ENCODE results near the gene TSPAN18. TPM values are rescaled to one million over a fixed set of nuclear protein-coding genes. Genes with fewer than 3 reads are reported as not detected.
A peak's percentile ranks its signal among the peaks of the same experiment; 100 is the strongest.

The TSPAN18 gene
- total and polyA plus RNA-seq, 2 of the 4 experiments (the other 2 are of a cell fraction) = 0.36 to 1.1 TPM

DNA sequence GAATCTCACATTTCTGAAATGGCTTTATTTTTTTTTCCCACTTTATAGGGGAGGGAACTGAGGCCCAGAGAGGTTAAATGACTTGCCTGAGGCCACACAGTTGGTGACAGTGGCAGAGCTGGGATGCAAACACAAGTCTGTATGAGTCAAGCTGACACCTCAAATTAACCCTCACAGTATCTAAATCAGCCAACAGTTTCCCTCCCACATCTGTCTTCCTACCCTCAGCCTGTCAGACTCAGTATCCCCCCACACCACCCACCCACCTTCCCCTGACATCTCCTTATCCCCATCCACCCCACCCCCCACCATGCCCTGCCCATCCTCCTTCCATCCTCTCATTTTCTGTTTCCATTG is 128.7 kb downstream of the TSPAN18 start:
- Histone ChIP-seq H3K4me2 (ENCODE audit: low read depth, low read length) (no peak overlapping the region), H3K9me1 (ENCODE audit: insufficient read depth, low read length) (no peaks in the 10 kb centered on the region; the same call in 1 of the 2 replicates), H3K18ac (ENCODE audit: low read depth, low read length) (peak overlapping the region; percentile 33), H4K91ac (ENCODE audit: insufficient read depth, low read depth, low read length) (peak overlapping the region; percentile 52; the same call in 1 of the 2 replicates), H2AFZ (replicated peaks; ENCODE audit: low read length, poor library complexity) (no peak overlapping the region), H2BK20ac (ENCODE audit: low read depth, low read length) (peak overlapping the region; percentile 82; the same call in 1 of the 2 replicates), H4K5ac (ENCODE audit: low read depth, low read length) (peak overlapping the region; percentile 73), H3K27me3 (ENCODE audit: control insufficient read depth, insufficient read depth, low read length) (peaks cover 20% of the 10 kb centered on the region), H3K9ac (ENCODE audit: low read depth, low read length) (no peak overlapping the region), H2AK5ac (ENCODE audit: low read depth, low read length) (peak overlapping the region; percentile 78; the same call in 1 of the 2 replicates), H4K8ac (ENCODE audit: low read depth in 2 of 2, low read length in 2 of 2) (peak overlapping the region; percentile 53; a peak in 2 of 4 replicates), H3K14ac (replicated peaks; ENCODE audit: low read depth, low read length) (0 out of 2 replicates have a peak overlapping the region, but pooled peaks have one; percentile 19), H3K4me3 (ENCODE audit: insufficient read depth, low read depth, low read length) (no peak overlapping the region), H3K79me1 (ENCODE audit: low read depth in 1 of 2, low read length in 2 of 2) (no peaks in the 10 kb centered on the region), H3K9me3 (ENCODE audit: control insufficient read depth, insufficient read depth, low read length) (no peaks in the 10 kb centered on the region), H4K20me1 (ENCODE audit: insufficient read depth, low read length) (no peaks in the 10 kb centered on the region; the same call in 1 of the 2 replicates), H3K36me3 (ENCODE audit: control insufficient read depth, insufficient read depth, low read length) (no peaks in the 10 kb centered on the region), H2AK9ac (replicated peaks; ENCODE audit: low read depth, low read length, poor library complexity) (peak overlapping the region; percentile 50), H2BK120ac (ENCODE audit: low read depth, low read length) (peak overlapping the region; percentile 46; the same call in 1 of the 2 replicates), H3K4ac (ENCODE audit: low read depth, low read length) (no peak overlapping the region; the same call in 1 of the 2 replicates), H2BK5ac (ENCODE audit: low read depth, low read length, poor library complexity, severe bottlenecking) (peak overlapping the region; percentile 57), H3K27ac (ENCODE audit: insufficient read depth, low read length) (peak overlapping the region; percentile 42; the same call in 1 of the 2 replicates), H3K4me1 (ENCODE audit: control insufficient read depth, insufficient read depth, low read length) (peaks cover 11% of the 10 kb centered on the region), H3K23ac (ENCODE audit: low read depth, low read length) (peak overlapping the region; percentile 33; the same call in 1 of the 2 replicates), H2BK15ac (ENCODE audit: low read depth, low read length) (no peak overlapping the region; the same call in 2 of the 3 replicates), H3K56ac (ENCODE audit: extremely low read depth, insufficient read depth, low read length) (no peak overlapping the region)
- no TSS peak for BruUV-seq (replicated peaks)
- TF ChIP-seq, protein P1, sequence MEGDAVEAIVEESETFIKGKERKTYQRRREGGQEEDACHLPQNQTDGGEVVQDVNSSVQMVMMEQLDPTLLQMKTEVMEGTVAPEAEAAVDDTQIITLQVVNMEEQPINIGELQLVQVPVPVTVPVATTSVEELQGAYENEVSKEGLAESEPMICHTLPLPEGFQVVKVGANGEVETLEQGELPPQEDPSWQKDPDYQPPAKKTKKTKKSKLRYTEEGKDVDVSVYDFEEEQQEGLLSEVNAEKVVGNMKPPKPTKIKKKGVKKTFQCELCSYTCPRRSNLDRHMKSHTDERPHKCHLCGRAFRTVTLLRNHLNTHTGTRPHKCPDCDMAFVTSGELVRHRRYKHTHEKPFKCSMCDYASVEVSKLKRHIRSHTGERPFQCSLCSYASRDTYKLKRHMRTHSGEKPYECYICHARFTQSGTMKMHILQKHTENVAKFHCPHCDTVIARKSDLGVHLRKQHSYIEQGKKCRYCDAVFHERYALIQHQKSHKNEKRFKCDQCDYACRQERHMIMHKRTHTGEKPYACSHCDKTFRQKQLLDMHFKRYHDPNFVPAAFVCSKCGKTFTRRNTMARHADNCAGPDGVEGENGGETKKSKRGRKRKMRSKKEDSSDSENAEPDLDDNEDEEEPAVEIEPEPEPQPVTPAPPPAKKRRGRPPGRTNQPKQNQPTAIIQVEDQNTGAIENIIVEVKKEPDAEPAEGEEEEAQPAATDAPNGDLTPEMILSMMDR (conservative IDR thresholded peaks at IDR 0.05; ENCODE audit: low read depth, low read length) = no peak
- no peak for TF ChIP-seq FOS (IDR thresholded peaks at IDR 0.05; ENCODE audit: low read depth, low read length)
- TF ChIP-seq RFX5 (IDR thresholded peaks at IDR 0.05; ENCODE audit: low read depth, low read length) = no peak
- no peak for TF ChIP-seq MXI1 (IDR thresholded peaks at IDR 0.05; ENCODE audit: borderline replicate concordance, low read depth, low read length)
- TF ChIP-seq, protein P2, sequence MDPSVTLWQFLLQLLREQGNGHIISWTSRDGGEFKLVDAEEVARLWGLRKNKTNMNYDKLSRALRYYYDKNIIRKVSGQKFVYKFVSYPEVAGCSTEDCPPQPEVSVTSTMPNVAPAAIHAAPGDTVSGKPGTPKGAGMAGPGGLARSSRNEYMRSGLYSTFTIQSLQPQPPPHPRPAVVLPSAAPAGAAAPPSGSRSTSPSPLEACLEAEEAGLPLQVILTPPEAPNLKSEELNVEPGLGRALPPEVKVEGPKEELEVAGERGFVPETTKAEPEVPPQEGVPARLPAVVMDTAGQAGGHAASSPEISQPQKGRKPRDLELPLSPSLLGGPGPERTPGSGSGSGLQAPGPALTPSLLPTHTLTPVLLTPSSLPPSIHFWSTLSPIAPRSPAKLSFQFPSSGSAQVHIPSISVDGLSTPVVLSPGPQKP (IDR thresholded peaks at IDR 0.05; ENCODE audit: borderline replicate concordance, low read depth, low read length) = no peak
- TF ChIP-seq NFE2L2 (IDR thresholded peaks at IDR 0.05; ENCODE audit: low read depth, low read length) = no peak
- no peak for TF ChIP-seq CHD1 (IDR thresholded peaks at IDR 0.05; ENCODE audit: low read depth, low read length)
- TF ChIP-seq BHLHE40 (IDR thresholded peaks at IDR 0.05; ENCODE audit: low read depth, low read length) = no peak
- TF ChIP-seq, protein P3, sequence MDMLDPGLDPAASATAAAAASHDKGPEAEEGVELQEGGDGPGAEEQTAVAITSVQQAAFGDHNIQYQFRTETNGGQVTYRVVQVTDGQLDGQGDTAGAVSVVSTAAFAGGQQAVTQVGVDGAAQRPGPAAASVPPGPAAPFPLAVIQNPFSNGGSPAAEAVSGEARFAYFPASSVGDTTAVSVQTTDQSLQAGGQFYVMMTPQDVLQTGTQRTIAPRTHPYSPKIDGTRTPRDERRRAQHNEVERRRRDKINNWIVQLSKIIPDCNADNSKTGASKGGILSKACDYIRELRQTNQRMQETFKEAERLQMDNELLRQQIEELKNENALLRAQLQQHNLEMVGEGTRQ (IDR thresholded peaks at IDR 0.05; ENCODE audit: low read depth, low read length) = no peak
- TF ChIP-seq MAFK (IDR thresholded peaks at IDR 0.05; ENCODE audit: low read depth, low read length) = no peak
- TF ChIP-seq RAD21 (IDR thresholded peaks at IDR 0.05; ENCODE audit: low read length) = no peak
- no peak for TF ChIP-seq RCOR1 (IDR thresholded peaks at IDR 0.05; ENCODE audit: insufficient replicate concordance, low read length)
- TF ChIP-seq POLR2A (IDR thresholded peaks at IDR 0.05; ENCODE audit: low read depth, low read length) = no peak
- TF ChIP-seq CEBPB (IDR thresholded peaks at IDR 0.05; ENCODE audit: low read depth, low read length) = no peak
- no peak for TF ChIP-seq MAZ (IDR thresholded peaks at IDR 0.05; ENCODE audit: borderline replicate concordance, low read depth, low read length)
- TF ChIP-seq SMC3 (IDR thresholded peaks at IDR 0.05; ENCODE audit: low read depth, low read length) = no peak
- no peak for DNase-seq
- POLR2A ChIA-PET (ENCODE audit: unreplicated experiment) = no interaction called here
- CTCF ChIA-PET = interaction anchor here (1.4 kb wide), 1 partner anchor 16 kb away, joined by 4 read pairs; no protein-coding TSS in a partner anchor
- intact Hi-C loops (cut with micrococcal nuclease) = no loop called here
- in situ Hi-C loops (cut with MboI; ENCODE audit: low sequenced_read_pairs) = no loop called here
- dilution Hi-C loops (cut with HindIII; ENCODE audit: low sequenced_read_pairs, unreplicated experiment) = no loop called here
- ATAC-seq (ENCODE audit: low read depth) = no peak

Data from IMR-90 (cell line).